ENCODE measurements around the gene FHIT.

DNA sequence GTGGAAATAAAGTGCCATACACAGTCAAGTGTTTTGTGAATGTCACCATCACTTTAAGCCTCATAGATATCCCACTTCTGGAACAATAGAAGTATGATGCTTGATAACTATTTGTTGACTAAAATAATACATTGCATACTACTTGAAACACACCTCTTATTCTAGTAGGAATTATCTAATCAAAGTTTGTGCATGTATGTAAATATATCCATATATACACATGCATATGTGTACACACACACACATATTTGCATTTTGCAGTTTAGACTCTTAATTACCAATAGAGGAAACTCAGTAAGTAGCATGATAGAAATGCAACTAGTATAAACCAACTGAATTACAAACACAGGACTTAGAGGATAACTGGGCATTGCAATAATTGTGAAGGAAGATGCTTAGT lies 1084.1 kb downstream of the FHIT start:
- no peak for TF ChIP-seq POLR2A (IDR thresholded peaks at IDR 0.05; ENCODE audit: low read length)
- TF ChIP-seq GATA1 (IDR thresholded peaks at IDR 0.05; ENCODE audit: low read depth, low read length), result no peak

Measured in erythroblast (primary cell).